ENCODE measurements around the gene GPR143. TPM values are rescaled to one million over a fixed set of nuclear protein-coding genes. Genes with fewer than 3 reads are reported as not detected.
A peak's percentile ranks its signal among the peaks of the same experiment; 100 is the strongest.

The GPR143 gene
- total and polyA plus RNA-seq, 2 of the 4 experiments (the other 2 are of a cell fraction), result 0.07 TPM; not detected in 1

DNA sequence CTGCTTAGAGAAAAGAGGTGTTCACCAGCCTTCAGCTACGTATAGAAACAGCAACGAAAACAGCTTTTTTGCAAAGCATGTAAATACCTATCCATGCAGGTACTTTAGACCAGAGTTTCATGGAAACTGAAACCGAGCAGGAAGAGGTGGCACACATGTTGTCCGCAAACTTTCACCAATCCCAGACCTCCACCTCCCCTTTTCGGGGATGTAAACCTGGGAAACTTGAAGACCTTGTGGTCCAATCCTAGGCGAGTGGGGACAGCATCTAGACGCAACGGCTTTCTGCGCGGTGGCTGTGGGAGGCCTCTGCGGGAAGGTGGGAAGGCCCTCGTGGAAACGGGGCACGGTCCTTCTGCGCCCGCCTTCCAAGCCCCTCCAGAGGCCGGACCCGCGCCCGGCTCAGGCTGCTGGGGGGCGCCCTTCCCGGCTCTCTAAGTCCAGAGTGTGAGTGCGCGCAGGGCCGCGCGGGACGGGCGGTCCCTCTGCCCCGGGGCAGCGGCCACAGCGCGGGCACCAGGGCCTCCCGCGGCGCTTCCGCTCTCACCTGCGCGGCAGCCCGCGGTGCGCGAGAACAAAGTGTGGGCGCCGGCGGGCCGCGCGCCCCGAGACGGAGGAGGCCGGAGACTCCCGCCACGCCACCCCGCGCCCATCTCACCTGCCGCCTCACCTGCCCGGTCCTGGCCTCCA is 19.8 kb upstream of the GPR143 start:
- H4K5ac ChIP-seq (ENCODE audit: low read depth, low read length), result no peak overlapping the region
- H4K20me1 ChIP-seq (ENCODE audit: insufficient read depth, low read length), result no peaks in the 10 kb centered on the region
- ATAC-seq (ENCODE audit: low read depth), result no peak
- H2AK5ac ChIP-seq (ENCODE audit: low read depth, low read length), result no peak overlapping the region
- H3K4me2 ChIP-seq (ENCODE audit: low read depth, low read length), result no peak overlapping the region
- peaks cover 8% of the 10 kb centered on the region for H3K9me3 ChIP-seq (ENCODE audit: control insufficient read depth, insufficient read depth, low read length)
- TF ChIP-seq SMC3 (IDR thresholded peaks at IDR 0.05; ENCODE audit: low read depth, low read length), result no peak
- TF ChIP-seq BHLHE40 (IDR thresholded peaks at IDR 0.05; ENCODE audit: low read depth, low read length), result no peak
- TF ChIP-seq, protein P1, sequence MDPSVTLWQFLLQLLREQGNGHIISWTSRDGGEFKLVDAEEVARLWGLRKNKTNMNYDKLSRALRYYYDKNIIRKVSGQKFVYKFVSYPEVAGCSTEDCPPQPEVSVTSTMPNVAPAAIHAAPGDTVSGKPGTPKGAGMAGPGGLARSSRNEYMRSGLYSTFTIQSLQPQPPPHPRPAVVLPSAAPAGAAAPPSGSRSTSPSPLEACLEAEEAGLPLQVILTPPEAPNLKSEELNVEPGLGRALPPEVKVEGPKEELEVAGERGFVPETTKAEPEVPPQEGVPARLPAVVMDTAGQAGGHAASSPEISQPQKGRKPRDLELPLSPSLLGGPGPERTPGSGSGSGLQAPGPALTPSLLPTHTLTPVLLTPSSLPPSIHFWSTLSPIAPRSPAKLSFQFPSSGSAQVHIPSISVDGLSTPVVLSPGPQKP (IDR thresholded peaks at IDR 0.05; ENCODE audit: borderline replicate concordance, low read depth, low read length), result no peak
- TF ChIP-seq, protein P2, sequence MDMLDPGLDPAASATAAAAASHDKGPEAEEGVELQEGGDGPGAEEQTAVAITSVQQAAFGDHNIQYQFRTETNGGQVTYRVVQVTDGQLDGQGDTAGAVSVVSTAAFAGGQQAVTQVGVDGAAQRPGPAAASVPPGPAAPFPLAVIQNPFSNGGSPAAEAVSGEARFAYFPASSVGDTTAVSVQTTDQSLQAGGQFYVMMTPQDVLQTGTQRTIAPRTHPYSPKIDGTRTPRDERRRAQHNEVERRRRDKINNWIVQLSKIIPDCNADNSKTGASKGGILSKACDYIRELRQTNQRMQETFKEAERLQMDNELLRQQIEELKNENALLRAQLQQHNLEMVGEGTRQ (IDR thresholded peaks at IDR 0.05; ENCODE audit: low read depth, low read length), result no peak
- intact Hi-C loops (cut with micrococcal nuclease) (loop anchor here (5.0 kb wide), 1 partner anchor 87 kb away; no protein-coding TSS in a partner anchor), dilution Hi-C loops (cut with HindIII; ENCODE audit: low sequenced_read_pairs, unreplicated experiment) (no loop called here), in situ Hi-C loops (cut with MboI; ENCODE audit: low sequenced_read_pairs) (no loop called here)
- H3K79me1 ChIP-seq (ENCODE audit: low read depth in 1 of 2, low read length in 2 of 2), result no peaks in the 10 kb centered on the region
- no peak overlapping the region for H3K23ac ChIP-seq (ENCODE audit: low read depth, low read length)
- H2BK20ac ChIP-seq (ENCODE audit: low read depth, low read length), result no peak overlapping the region
- no TSS peak for BruUV-seq (replicated peaks)
- no peaks in the 10 kb centered on the region for H3K9me1 ChIP-seq (ENCODE audit: insufficient read depth, low read length)
- no peak overlapping the region for H3K18ac ChIP-seq (ENCODE audit: low read depth, low read length)
- peaks cover 4% of the 10 kb centered on the region; the same call in 1 of the 2 replicates for H3K4me1 ChIP-seq (ENCODE audit: control insufficient read depth, insufficient read depth, low read length)
- no peak overlapping the region for H2BK5ac ChIP-seq (ENCODE audit: low read depth, low read length, poor library complexity, severe bottlenecking)
- no peak overlapping the region for H4K8ac ChIP-seq (ENCODE audit: low read depth in 2 of 2, low read length in 2 of 2)
- no peak overlapping the region for H3K4ac ChIP-seq (ENCODE audit: low read depth, low read length)
- no peak overlapping the region for H3K27ac ChIP-seq (ENCODE audit: insufficient read depth, low read length)
- CTCF ChIA-PET, result no interaction called here
- no peaks in the 10 kb centered on the region for H3K36me3 ChIP-seq (ENCODE audit: control insufficient read depth, insufficient read depth, low read length)
- H2AFZ ChIP-seq (replicated peaks; ENCODE audit: low read length, poor library complexity), result no peak overlapping the region
- POLR2A ChIA-PET (ENCODE audit: unreplicated experiment), result no interaction called here
- H3K27me3 ChIP-seq (ENCODE audit: control insufficient read depth, insufficient read depth, low read length), result peaks cover 19% of the 10 kb centered on the region
- no peak overlapping the region for H2BK120ac ChIP-seq (ENCODE audit: low read depth, low read length)
- no peak overlapping the region for H3K9ac ChIP-seq (ENCODE audit: low read depth, low read length)
- no peak overlapping the region for H3K14ac ChIP-seq (replicated peaks; ENCODE audit: low read depth, low read length)
- H2AK9ac ChIP-seq (replicated peaks; ENCODE audit: low read depth, low read length, poor library complexity), result peak overlapping the region; percentile 40
- no peak overlapping the region for H2BK15ac ChIP-seq (ENCODE audit: low read depth, low read length)
- no peak overlapping the region; the same call in 1 of the 2 replicates for H3K4me3 ChIP-seq (ENCODE audit: insufficient read depth, low read depth, low read length)
- no peak overlapping the region for H3K56ac ChIP-seq (ENCODE audit: extremely low read depth, insufficient read depth, low read length)
- 13% methylated on average over 24 of the region's 58 CpGs; no CpG with 5 or more reads in 1 of the 2 experiments for WGBS, 2 experiments (ENCODE audit: extremely low coverage in 2 of 2, insufficient read length in 1 of 2)
- no peak for DNase-seq
- H4K91ac ChIP-seq (ENCODE audit: insufficient read depth, low read depth, low read length), result no peak overlapping the region
